ENCODE results near the gene SETD1B. TPM values are rescaled to one million over a fixed set of nuclear protein-coding genes. Genes with fewer than 3 reads are reported as not detected.
A peak's percentile ranks its signal among the peaks of the same experiment; 100 is the strongest.

Gene SETD1B
- total and polyA plus RNA-seq, 2 donors (not counting 3 experiments of a cell fraction or from before 2014, with no cell fraction given): 2.6 to 27.0 TPM

GRCh38 chr12:121815263-121815662 is 11.5 kb downstream of the SETD1B start:
- Histone ChIP-seq H3K36me3 (ENCODE audit: control insufficient read depth in 2 of 2, extremely low read depth in 1 of 2, insufficient read depth in 2 of 2, low read length in 2 of 2) (peaks cover 17 to 49% of the 10 kb centered on the region in 2 experiments), H4K20me1 (replicated peaks; ENCODE audit: control insufficient read depth, extremely low read depth, insufficient read depth, low read length) (no peaks in the 10 kb centered on the region), H3K9me1 (replicated peaks; ENCODE audit: control insufficient read depth, extremely low read depth, insufficient read depth, low read length) (no peaks in the 10 kb centered on the region), H3K9me3 (replicated peaks; ENCODE audit: control insufficient read depth, insufficient read depth, low read length) (no peaks in the 10 kb centered on the region), H2AFZ (ENCODE audit: low read depth, low read length) (no peak overlapping the region), H3K27ac (ENCODE audit: insufficient read depth, low read depth, low read length) (no peak overlapping the region), H3K4me1 (ENCODE audit: control insufficient read depth, extremely low read depth, insufficient read depth, low read length) (peaks cover 22% of the 10 kb centered on the region), H3K27me3 (ENCODE audit: control insufficient read depth in 2 of 2, insufficient read depth in 2 of 2, low read length in 2 of 2) (no peaks in the 10 kb centered on the region), H3K4me2 (ENCODE audit: insufficient read depth, low read length) (no peak overlapping the region), H3K9ac (replicated peaks; ENCODE audit: extremely low read depth, insufficient read depth, low read length) (no peak overlapping the region), H3K79me2 (ENCODE audit: control insufficient read depth, insufficient read depth, low read length) (peaks cover 43% of the 10 kb centered on the region), H3K4me3 (replicated peaks in 1 of 3; ENCODE audit: insufficient read depth in 1 of 3, low read depth in 1 of 3, low read length in 3 of 3) (no peak overlapping the region)
- ChIA-PET CTCF (interaction anchor here (2.4 kb wide), 1 partner anchor 21 kb away, joined by 18 read pairs; the partner anchor contains the start of gene RHOF), POLR2A (interaction anchor here (1.1 kb wide), 1 partner anchor 12 kb away, joined by 3 read pairs; no protein-coding TSS in a partner anchor)
- BruUV-seq (replicated peaks): no TSS peak
- DNase-seq (ENCODE audit: low read depth, low spot score) (no peak), FAIRE-seq (peak; percentile 15)
- intact Hi-C loops (cut with micrococcal nuclease): loop anchor here (2.0 kb wide), 1 partner anchor 16 kb away; no protein-coding TSS in a partner anchor
- dilution Hi-C loops (cut with MboI; ENCODE audit: extremely low pct_ligation_motif_present, low sequenced_read_pairs): no loop called here
- TF ChIP-seq MAX (IDR thresholded peaks at IDR 0.05; ENCODE audit: insufficient read depth, insufficient read length) (no peak), GATA2 (IDR thresholded peaks at IDR 0.05; ENCODE audit: insufficient read depth, insufficient read length, low read depth, low read length) (no peak), CTCF (IDR thresholded peaks at IDR 0.05; ENCODE audit: extremely low read depth in 1 of 2, insufficient read depth in 1 of 2, low read depth in 1 of 2, low read length in 2 of 2) (no peak), FOS (IDR thresholded peaks at IDR 0.05; ENCODE audit: borderline replicate concordance, insufficient read depth, low read length) (no peak), MYC (IDR thresholded peaks at IDR 0.05; ENCODE audit: low read depth, low read length) (no peak), EZH2 (IDR thresholded peaks at IDR 0.05; ENCODE audit: borderline replicate concordance, low read depth, low read length, severe bottlenecking) (no peak), POLR2A (IDR thresholded peaks at IDR 0.05; ENCODE audit: low read depth, low read length) (no peak)

All from endothelial cell of umbilical vein (primary cell).